Umbilical cord (tissue), 2 donors: ENCODE measurements around the gene GRHPR. TPM values are rescaled to one million over a fixed set of nuclear protein-coding genes. Genes with fewer than 3 reads are reported as not detected.

Experiments used
- DNase-seq: peaks from one replicate; pipeline ENCODE4 v3.0.0-alpha.2; 2015; ENCODE audit warnings: low spot score
- total RNA-seq: library from RNA; depleted of rRNA; stranded (reverse); fragments of >200 nt; gene quantifications from one replicate; pipeline ENCODE4 v1.2.3, GENCODE V29; 2014; ENCODE audit warnings: low replicate concordance; ENCODE audit not compliant: insufficient read depth

The GRHPR gene
- total RNA-seq, 1 donor from 2014 or later: 66.0 TPM

DNA sequence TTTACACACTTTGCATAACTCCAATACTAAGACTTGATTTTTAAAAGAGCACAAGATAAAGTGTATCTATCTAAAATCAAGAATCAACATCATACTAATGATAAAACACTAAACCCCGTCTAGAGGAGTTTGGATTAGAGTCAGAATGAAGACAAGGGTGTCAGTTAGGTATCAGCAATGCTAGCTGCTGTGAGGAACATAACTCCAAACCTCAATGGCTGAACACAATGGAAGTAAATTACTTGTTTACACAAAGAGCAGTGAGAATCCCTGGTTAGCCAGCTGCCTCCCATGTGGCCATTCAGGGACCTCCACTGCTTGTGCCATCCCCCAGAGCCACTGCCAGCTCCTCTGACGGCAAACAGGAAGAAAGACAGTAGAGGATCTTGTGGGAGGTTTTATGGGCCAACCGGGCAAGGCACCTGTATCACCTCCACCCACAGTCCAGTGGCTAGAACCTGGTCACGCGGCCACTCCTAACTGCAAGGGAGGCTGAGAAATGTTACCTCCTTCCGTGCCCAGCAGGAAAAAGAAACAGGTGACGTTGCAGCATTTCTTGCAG, 24.0 kb upstream of the GRHPR start:
- DNase-seq: no peak

DNA sequence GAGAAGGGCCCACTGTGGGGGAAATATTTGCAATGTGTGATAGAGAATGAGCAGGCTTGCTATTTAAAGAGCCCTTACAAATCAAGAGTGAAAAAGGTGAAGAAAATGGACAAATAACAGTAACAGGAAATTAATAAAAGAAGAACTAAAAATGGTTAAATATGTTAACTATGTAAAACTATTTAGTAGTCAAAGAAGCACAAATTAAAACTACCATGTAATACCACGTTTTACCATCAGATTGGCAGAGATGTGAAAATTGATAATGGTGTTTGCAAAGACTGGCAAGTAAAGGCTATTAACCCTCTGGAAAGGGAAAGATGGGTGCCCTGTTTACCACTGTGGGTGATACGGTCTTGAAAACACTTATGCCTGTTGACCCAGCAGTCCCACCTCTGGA, 23.2 kb upstream of the GRHPR start:
- no peak for DNase-seq

DNA sequence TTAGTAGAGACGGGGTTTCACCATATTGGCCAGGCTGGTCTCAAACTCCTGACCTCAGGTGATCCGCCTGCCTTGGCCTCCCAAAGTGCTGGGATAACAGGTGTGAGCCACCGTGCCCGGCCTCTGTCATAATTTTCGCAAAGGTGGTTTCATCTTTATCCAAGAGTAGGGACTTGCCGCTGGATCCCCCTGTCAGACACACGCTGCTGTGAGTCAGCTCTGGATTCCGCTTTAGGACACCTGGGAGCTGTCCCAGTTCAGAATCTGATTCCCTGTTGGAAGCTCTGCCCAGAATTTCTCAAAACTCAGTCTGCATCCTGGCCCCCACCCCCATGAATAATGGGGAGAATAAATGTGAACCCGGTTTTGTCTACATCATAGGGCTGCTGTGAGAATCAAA, 17.9 kb upstream of the GRHPR start:
- no peak for DNase-seq

GRCh38 chr9:37405350-37405749, 17.1 kb upstream of the GRHPR start:
- DNase-seq: peak; percentile 28

GRCh38 chr9:37405764-37406380, 16.6 kb upstream of the GRHPR start:
- no peak for DNase-seq

DNA sequence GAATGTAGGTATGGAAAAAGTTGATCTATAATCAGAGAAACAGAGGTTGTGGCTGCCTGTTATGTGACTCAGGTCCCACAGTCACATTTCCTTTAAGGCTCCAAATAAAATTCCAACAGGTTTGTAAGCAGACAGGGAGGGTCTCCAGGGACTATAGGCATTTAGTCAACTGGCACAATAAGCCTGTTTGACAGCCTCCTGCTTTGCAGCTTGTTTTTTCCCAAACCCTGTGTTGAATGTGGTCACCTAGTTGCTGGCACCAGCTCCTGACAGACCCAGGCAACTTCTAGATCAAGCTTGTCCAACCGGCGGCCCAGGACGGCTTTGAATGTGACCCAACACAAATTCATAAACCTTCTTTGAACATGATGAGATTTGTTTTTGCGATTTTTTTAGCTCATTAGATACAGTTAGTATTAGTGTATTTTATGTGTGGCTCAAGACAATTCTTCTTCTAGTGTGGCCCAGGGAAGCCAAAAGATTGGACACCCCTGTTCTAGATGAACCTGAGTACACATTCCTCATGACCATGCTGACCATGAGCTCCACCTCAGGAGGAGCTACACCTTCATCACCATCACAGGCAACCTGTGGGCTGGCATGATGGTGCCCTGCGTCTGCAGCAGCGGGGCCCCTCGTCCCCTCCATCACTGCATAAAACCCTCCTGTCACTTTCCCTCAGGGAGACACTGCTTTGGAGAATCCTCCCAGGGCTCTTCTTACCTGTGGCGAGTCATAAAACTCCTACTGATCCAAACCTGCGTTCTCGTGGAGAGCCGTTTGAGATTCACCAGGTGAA, 15.7 kb upstream of the GRHPR start:
- DNase-seq: no peak

DNA sequence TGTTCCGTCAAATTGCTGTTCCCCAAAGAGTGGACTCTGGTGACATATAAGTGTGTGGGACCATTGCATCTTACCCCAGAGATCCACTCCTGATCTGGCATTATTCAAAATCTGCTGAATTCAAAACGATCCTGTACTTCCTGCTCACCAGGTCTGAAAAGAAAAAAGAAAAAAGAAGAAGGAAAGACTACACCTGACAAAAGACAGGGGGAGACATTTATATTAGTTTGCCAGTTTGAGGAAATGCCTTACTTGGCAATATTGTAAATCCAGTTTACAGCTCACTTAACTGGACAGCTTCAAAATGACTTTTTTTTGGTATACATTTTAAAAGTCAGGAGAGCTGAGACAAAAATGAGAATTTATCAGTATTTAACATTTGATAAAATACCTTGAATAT, 15.0 kb upstream of the GRHPR start:
- no peak for DNase-seq

GRCh38 chr9:37408933-37409710, 13.4 kb upstream of the GRHPR start:
- no peak for DNase-seq

GRCh38 chr9:37410354-37410861, 12.1 kb upstream of the GRHPR start:
- no peak for DNase-seq

DNA sequence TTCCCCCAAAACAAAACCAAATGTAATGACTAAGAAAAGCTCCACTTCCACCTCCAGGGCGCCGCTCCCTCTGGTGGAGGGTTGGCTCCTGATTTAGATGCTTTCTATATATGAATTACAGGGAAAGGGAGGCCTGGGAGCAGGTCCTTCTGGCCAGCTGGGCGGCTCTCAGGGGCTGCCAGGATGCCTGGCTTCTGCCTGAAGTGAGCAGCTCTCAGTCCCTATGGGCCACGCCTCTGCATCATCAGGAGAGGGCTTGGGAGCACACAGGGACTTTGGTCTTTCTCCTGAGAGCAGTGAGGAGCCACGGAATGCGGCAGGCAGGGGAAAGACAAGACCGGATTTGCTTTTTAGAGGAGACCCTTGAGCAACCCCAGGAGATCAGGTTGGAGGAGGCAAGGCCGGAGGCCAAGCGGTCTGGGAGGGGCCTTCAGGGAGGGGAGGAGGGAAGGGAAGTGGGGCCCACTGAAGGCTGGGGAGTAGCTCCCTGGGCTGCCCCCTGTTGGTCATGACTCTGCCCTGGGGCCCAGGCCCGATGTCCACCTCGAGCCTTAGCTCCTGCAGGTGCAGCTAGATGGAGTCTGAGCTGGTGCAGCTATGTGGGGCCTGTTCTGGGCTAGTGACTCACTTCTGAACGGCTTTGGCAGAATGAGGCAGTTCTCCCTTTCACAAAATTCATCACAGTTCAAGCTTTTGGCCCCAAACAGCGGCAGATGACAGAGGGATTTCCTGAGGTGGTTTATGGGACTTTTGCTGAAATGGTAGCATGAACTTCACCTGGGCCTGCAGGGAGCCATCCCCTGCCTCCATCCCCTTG, 11.3 kb upstream of the GRHPR start:
- no peak for DNase-seq

DNA sequence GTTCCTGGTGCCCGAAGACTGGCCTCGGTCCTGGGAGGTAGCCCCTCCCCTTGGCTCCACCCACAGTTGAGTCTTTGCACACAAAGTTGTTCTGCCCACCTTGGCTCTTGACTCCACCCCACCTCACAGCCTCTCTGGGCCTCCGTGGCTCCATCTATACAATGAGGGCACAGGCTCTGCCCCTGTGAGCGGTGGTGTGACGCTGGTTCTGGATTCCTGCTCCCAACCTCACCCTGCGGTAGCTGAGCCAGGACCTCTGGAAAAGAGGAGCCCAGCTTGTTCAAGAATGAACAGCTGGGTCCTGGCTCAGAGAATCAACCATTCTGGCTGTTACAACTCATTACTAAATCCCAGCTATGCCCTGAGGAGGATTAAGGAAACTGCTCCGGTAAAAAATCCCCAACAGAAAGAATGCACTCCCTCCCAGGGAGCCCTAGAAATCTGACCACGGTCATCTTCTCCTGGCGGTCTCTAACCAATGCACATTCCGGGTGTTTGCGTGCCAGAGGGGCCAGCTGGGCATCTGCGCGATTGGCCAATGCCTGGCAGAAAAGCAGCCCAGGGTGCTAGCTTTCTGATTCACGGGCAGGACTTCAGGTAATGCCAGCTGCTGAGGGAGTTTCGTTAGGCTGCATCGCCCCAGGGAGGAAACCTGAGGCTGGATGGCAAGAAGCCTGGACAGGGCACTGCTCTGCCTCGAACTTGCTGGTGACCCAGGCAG, 9.9 kb upstream of the GRHPR start:
- DNase-seq: peak; percentile 43

DNA sequence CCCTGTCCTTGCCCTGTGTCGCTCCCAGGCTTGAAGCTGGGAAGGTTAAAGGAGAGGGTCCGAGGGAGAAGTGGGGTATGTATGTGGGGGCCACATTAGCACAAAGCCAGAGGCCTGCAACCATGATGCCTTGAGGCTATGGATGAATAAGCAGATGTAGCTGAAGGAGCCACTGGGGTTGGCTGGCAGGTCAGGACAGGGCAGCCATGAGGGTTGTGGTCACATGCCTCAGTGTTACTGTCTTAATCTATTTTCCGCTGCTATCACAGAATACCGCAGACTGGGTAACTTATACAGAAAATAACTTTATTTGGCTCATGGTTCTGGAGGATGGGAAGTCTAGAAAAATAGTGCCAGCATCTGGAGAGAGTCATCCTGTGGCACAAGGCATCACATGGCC, 9.2 kb upstream of the GRHPR start:
- no peak for DNase-seq

- DNase-seq: no peak
Observed at GRCh38 chr9:37414503-37414943, 8.0 kb upstream of the GRHPR start.

GRCh38 chr9:37415011-37415719, 7.3 kb upstream of the GRHPR start:
- peak; percentile 75 for DNase-seq

GRCh38 chr9:37417252-37417803, 5.2 kb upstream of the GRHPR start:
- DNase-seq: no peak

GRCh38 chr9:37417857-37418618, 4.5 kb upstream of the GRHPR start:
- DNase-seq: no peak

DNA sequence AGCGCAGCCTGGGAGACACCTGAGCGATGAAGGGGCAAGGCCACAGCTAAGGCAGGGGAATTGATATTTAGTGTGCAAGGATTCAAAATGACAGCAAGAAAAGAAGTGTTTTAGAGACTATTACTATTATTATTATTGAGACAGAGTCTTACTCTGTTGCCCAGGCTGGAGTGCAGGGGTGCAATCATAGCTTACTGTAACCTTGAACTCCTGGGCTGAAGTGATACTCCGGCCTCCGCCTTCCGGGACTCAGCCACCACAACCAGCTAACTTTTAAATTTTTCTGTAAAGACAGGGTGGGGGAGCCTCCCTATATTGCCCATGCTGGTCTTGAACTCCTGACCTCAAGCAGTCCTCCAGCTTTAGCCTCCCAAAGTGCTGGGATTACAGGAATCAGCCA, 3.3 kb upstream of the GRHPR start:
- DNase-seq: no peak
